ENCODE data around the gene UXS1.

The UXS1 gene

DNA sequence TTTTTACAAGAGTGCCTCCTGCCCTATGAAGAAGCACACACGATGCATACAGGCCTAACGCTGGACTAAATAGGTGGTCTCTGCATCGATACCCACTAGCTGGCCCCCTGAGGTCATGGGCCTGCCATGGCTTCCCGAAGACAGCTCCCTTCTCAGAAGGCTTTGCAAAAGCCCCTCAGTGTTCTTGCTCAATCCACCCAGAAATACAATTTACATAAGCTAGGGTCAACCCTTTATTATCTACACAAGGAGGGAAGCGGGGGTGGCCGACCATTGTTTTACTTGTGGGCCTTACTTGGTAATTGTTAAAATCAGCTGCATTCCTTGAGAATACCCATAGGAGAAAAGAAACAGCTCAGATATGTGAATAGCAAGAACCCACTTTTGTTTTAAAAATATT lies 28.5 kb downstream of the UXS1 start:
- TF ChIP-seq TEAD4 (IDR thresholded peaks at IDR 0.05) (no peak), CREB1 (IDR thresholded peaks at IDR 0.05; ENCODE audit: low read depth) (no peak)

DNA sequence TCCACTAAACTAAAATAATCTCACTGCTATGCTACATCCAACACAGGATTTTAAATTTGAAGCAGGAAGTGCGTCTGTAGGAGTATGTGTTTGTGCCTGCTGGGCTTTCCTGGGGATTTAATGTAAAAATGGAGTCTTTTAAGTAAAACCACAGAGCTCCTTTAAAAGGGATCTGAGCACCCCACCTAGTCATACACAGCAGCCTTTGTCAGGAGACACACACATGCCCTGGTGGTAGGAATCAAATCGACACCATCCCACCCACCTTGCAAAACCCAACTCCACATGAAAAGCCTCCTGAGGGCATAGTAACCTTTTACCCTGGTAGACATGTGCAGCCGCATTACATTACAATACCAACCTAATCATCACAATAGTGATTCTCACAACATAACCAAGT lies 29.1 kb downstream of the UXS1 start:
- TF ChIP-seq FOXM1 (IDR thresholded peaks at IDR 0.05; ENCODE audit: borderline replicate concordance, low read depth) (no peak), TEAD4 (IDR thresholded peaks at IDR 0.05) (no peak), EP300 (IDR thresholded peaks at IDR 0.05; ENCODE audit: borderline replicate concordance) (no peak), TAF1 (IDR thresholded peaks at IDR 0.05; ENCODE audit: low read depth) (no peak), EGR1 (IDR thresholded peaks at IDR 0.05) (no peak), ZBTB7A (IDR thresholded peaks at IDR 0.05; ENCODE audit: low read depth) (no peak), RAD21 (IDR thresholded peaks at IDR 0.05; ENCODE audit: low read depth) (no peak), NFIC (IDR thresholded peaks at IDR 0.05) (no peak), YY1 (IDR thresholded peaks at IDR 0.05; ENCODE audit: low read depth) (no peak)
- TF ChIP-seq, protein P1, sequence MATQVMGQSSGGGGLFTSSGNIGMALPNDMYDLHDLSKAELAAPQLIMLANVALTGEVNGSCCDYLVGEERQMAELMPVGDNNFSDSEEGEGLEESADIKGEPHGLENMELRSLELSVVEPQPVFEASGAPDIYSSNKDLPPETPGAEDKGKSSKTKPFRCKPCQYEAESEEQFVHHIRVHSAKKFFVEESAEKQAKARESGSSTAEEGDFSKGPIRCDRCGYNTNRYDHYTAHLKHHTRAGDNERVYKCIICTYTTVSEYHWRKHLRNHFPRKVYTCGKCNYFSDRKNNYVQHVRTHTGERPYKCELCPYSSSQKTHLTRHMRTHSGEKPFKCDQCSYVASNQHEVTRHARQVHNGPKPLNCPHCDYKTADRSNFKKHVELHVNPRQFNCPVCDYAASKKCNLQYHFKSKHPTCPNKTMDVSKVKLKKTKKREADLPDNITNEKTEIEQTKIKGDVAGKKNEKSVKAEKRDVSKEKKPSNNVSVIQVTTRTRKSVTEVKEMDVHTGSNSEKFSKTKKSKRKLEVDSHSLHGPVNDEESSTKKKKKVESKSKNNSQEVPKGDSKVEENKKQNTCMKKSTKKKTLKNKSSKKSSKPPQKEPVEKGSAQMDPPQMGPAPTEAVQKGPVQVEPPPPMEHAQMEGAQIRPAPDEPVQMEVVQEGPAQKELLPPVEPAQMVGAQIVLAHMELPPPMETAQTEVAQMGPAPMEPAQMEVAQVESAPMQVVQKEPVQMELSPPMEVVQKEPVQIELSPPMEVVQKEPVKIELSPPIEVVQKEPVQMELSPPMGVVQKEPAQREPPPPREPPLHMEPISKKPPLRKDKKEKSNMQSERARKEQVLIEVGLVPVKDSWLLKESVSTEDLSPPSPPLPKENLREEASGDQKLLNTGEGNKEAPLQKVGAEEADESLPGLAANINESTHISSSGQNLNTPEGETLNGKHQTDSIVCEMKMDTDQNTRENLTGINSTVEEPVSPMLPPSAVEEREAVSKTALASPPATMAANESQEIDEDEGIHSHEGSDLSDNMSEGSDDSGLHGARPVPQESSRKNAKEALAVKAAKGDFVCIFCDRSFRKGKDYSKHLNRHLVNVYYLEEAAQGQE (IDR thresholded peaks at IDR 0.05; ENCODE audit: low read depth), result no peak
- TF ChIP-seq, protein P2, sequence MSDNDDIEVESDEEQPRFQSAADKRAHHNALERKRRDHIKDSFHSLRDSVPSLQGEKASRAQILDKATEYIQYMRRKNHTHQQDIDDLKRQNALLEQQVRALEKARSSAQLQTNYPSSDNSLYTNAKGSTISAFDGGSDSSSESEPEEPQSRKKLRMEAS (IDR thresholded peaks at IDR 0.05), result no peak
- TF ChIP-seq, protein P3, sequence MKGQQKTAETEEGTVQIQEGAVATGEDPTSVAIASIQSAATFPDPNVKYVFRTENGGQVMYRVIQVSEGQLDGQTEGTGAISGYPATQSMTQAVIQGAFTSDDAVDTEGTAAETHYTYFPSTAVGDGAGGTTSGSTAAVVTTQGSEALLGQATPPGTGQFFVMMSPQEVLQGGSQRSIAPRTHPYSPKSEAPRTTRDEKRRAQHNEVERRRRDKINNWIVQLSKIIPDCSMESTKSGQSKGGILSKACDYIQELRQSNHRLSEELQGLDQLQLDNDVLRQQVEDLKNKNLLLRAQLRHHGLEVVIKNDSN (IDR thresholded peaks at IDR 0.05), result no peak

DNA sequence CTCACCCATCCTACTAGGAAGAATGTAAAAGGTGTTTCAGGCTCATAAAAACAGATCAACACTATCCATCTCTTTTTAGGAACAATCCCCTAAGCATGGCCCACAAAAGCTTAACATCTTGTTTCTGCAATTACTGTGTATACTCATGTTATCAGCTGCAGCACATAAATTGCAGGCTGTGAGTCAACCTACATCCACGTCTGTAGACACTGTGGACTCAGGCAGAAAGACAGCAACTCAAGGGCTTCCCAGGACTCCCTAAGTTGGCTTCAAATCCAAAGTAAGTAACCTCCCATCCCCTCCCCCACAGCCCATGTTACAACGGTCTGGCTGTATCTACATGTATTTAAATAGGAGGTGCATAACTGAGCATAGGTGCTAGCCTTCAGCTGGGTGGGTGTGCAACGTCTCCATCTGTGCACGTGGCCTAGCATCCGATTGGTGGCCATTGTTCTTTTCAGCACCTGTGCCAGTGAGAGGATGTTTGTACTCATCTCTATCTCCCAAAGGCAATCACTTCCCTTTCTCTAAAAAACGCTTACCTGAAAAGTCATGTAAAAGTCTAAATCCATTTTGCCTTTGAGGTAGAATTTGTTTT lies 30.1 kb downstream of the UXS1 start:
- no peak for TF ChIP-seq YY1 (IDR thresholded peaks at IDR 0.05; ENCODE audit: low read depth)
- TF ChIP-seq TEAD4 (IDR thresholded peaks at IDR 0.05), result no peak
- no peak for TF ChIP-seq NFIC (IDR thresholded peaks at IDR 0.05)
- TF ChIP-seq, protein P2 (IDR thresholded peaks at IDR 0.05), result no peak
- no peak for TF ChIP-seq CREB1 (IDR thresholded peaks at IDR 0.05; ENCODE audit: low read depth)
- no peak for TF ChIP-seq TAF1 (IDR thresholded peaks at IDR 0.05; ENCODE audit: low read depth)
- TF ChIP-seq CEBPB (IDR thresholded peaks at IDR 0.05), result no peak
- TF ChIP-seq TCF12 (IDR thresholded peaks at IDR 0.05; ENCODE audit: low read depth), result no peak
- TF ChIP-seq, protein P1 (IDR thresholded peaks at IDR 0.05; ENCODE audit: low read depth), result no peak
- TF ChIP-seq ZBTB7A (IDR thresholded peaks at IDR 0.05; ENCODE audit: low read depth), result no peak
- no peak for TF ChIP-seq EP300 (IDR thresholded peaks at IDR 0.05; ENCODE audit: borderline replicate concordance)
- TF ChIP-seq, protein P3 (IDR thresholded peaks at IDR 0.05), result no peak
- no peak for TF ChIP-seq RAD21 (IDR thresholded peaks at IDR 0.05; ENCODE audit: low read depth)
- no peak for TF ChIP-seq FOXM1 (IDR thresholded peaks at IDR 0.05; ENCODE audit: borderline replicate concordance, low read depth)
- no peak for TF ChIP-seq EGR1 (IDR thresholded peaks at IDR 0.05)

DNA sequence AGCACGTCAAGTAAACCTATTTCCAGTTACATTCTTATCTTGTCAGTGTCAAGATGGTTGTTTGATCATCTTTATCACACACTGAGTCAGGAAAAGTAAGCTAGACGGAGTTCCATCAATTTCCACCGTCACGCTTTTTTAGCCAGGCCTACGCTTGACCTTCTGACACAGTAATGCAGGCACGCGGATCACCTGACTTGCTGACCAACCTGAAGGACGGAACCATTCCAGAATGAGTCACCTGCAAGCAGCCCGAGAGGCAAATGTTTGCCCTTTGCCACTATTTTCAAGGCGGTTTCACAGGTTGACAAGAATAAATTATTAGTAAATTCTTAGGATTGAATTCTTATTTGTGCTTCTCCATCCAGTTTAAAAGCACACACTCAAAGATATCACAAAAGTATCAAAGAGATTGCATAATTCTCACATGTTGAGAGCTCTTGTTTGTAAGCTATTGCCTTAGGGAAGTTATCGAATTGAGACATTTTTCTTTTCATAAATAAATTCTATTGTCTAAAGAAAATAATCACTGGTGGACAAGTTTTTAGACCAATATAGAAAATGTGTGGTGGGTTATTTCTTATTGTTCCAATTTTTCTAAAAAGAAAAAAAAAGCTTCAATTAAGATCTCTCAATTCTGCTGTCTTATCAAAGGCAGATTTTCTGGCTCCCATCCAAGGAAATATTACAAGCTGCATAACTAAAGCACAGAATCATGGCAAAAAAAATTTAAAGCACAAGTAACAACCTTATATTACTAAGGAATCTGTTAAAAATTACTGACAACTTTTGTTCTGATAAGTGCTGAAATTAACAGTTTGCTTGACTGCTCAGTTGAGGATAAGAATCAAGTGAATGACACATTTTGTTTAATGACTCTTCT lies 31.9 kb downstream of the UXS1 start:
- TF ChIP-seq, protein P3 (IDR thresholded peaks at IDR 0.05), result peak; percentile 79
- TF ChIP-seq NFIC (IDR thresholded peaks at IDR 0.05), result peak; percentile 40; the same call in 1 of the 2 replicates
- TF ChIP-seq EGR1 (IDR thresholded peaks at IDR 0.05), result no peak
- 0 out of 2 replicates have a peak, but pooled peaks have one; percentile 21 for TF ChIP-seq TEAD4 (IDR thresholded peaks at IDR 0.05)

DNA sequence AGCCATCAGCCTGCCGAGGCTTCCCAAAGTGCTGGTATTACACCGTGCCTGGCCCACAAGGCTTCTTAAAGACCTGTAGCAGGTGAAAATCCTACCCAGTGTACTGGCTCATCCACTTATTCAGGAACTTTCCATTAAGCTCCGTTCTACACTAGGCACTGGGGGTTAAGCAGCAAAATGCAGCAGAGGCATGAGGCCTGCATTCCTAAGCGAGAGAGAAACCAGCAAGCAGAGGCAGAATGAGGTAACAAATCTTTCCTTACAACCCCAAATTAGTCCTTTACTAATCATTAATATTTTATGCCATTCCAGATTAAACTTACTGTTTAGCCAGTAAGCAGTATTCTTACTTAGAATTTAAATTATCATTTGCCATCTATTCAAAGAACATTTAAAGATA lies 32.8 kb downstream of the UXS1 start:
- no peak for TF ChIP-seq RAD21 (IDR thresholded peaks at IDR 0.05; ENCODE audit: low read depth)
- TF ChIP-seq, protein P3 (IDR thresholded peaks at IDR 0.05), result no peak
- no peak for TF ChIP-seq CREB1 (IDR thresholded peaks at IDR 0.05; ENCODE audit: low read depth)
- no peak for TF ChIP-seq EGR1 (IDR thresholded peaks at IDR 0.05)
- TF ChIP-seq, protein P1 (IDR thresholded peaks at IDR 0.05; ENCODE audit: low read depth), result no peak
- TF ChIP-seq NFIC (IDR thresholded peaks at IDR 0.05), result no peak
